BJ (cell line): ENCODE data around the gene RANBP10. TPM values are rescaled to one million over a fixed set of nuclear protein-coding genes. Genes with fewer than 3 reads are reported as not detected.
A peak's percentile ranks its signal among the peaks of the same experiment; 100 is the strongest.

ENCODE experiments used
- CTCF ChIA-PET: fragments of 350-600 bp; formaldehyde crosslinking; extraction: SDS; loops from one replicate; lab custom pipeline; 2021; ENCODE audit warnings: antibody characterized with exemption, inconsistent platforms; lab: Yijun Ruan, JAX
- POLR2A ChIA-PET: fragments of 300-600 bp; sonication (Branson Sonifier 250); formaldehyde crosslinking; extraction: SDS; loops from one replicate; lab custom pipeline; 2021; ENCODE audit warnings: antibody characterized with exemption; lab: Charles Lee
- DNase-seq: peaks from one replicate; pipeline ENCODE4 v3.0.0-alpha.2; 2011; ENCODE audit warnings: low read depth
- H3K27me3 ChIP-seq: 2 replicates; pipeline ENCODE4 v1.6.0; 2011; ENCODE audit warnings: low read length; ENCODE audit not compliant: control insufficient read depth, insufficient read depth
- H3K36me3 ChIP-seq: 2 replicates; pipeline ENCODE4 v1.5.1; 2011; ENCODE audit warnings: low read length; ENCODE audit not compliant: control insufficient read depth, insufficient read depth
- H3K4me3 ChIP-seq: 2 replicates; pipeline ENCODE4 v1.5.1; 2011; ENCODE audit warnings: low read depth, mild to moderate bottlenecking, control low read depth, low read length
- polyA plus RNA-seq: library from polyadenylated mRNA; depleted of rRNA; stranded (reverse); fragments of >200 nt; gene quantifications from 2 replicates; pipeline ENCODE4 v1.2.3, GENCODE V29; 2011
- TF ChIP-seq, protein P1 (sequence below): IDR thresholded peaks from 2 replicates; pipeline ENCODE4 v1.5.1; 2011; ENCODE audit warnings: low read depth, mild to moderate bottlenecking, control low read depth, inconsistent platforms, low read length, moderate library complexity; ENCODE audit not compliant: insufficient read depth

RANBP10 gene
- polyA plus RNA-seq, 1 experiment = 17.6 TPM

DNA sequence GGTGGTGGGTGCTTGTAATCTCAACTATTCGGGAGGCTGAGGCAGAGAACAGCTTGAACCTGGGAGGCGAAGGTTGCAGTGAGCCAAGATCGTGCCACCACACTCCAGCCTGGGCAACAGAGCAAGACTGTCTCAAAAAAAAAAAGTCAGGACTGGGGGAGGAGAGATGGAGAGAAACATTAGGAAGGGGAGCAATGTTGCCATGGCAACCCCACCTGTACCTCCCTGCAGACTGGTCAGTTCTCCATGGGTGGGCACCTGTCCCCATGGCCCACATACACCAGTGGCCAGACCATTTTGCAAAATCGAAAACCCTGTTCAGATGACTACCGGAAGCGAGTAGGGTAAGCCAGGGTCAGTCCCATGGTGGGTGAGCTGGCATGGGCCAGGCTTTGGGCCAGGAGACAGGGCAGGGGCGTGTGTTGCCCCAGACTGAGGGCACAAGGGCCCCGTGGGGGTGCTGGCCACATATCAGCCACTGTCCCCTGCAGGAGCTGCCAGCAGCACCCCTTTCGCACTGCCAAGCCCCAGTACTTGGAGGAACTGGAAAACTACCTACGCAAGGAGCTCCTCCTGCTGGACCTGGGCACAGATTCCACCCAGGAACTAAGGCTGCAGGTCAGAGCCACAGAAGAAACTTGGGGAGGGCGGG, 14.4 kb upstream of the RANBP10 start:
- ChIA-PET CTCF (interaction anchor here (1.4 to 1.5 kb wide), 2 partner anchors 63 to 108 kb away, joined by 4 to 5 read pairs; no protein-coding TSS in a partner anchor), POLR2A (no interaction called here)
- Histone ChIP-seq H3K36me3 (peaks cover 1% of the 10 kb centered on the region; the same call in 1 of the 2 replicates), H3K27me3 (no peaks in the 10 kb centered on the region), H3K4me3 (no peak overlapping the region)
- TF ChIP-seq, protein P1, sequence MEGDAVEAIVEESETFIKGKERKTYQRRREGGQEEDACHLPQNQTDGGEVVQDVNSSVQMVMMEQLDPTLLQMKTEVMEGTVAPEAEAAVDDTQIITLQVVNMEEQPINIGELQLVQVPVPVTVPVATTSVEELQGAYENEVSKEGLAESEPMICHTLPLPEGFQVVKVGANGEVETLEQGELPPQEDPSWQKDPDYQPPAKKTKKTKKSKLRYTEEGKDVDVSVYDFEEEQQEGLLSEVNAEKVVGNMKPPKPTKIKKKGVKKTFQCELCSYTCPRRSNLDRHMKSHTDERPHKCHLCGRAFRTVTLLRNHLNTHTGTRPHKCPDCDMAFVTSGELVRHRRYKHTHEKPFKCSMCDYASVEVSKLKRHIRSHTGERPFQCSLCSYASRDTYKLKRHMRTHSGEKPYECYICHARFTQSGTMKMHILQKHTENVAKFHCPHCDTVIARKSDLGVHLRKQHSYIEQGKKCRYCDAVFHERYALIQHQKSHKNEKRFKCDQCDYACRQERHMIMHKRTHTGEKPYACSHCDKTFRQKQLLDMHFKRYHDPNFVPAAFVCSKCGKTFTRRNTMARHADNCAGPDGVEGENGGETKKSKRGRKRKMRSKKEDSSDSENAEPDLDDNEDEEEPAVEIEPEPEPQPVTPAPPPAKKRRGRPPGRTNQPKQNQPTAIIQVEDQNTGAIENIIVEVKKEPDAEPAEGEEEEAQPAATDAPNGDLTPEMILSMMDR = no peak
- no peak for DNase-seq

DNA sequence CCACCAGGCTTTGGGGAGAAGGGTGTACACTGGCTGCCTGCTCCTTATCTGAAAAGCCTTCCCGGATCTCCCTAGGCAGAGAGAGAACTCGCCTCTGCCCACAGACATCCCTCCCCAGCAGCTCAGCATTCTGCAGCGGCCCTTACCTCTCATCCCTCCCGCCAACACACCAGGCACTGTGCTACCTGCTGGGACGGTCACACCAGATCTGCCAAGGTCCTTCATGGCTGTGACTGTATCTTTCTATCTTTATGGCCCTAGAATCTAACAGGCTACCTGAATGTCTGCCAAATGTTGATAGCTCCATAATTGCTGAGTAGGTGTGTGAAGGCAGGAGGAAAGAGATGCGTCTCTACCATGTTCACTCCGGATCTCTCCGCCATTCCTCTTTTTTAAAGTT, 8.2 kb upstream of the RANBP10 start:
- Histone ChIP-seq H3K27me3 (no peaks in the 10 kb centered on the region), H3K36me3 (no peaks in the 10 kb centered on the region), H3K4me3 (no peak overlapping the region)
- CTCF ChIA-PET = interaction anchor here (0.9 to 2.7 kb wide), 5 partner anchors 13 to 226 kb away, joined by 3 to 17 read pairs (median 4); no protein-coding TSS in a partner anchor
- no peak for DNase-seq
- TF ChIP-seq, protein P1 = no peak
- POLR2A ChIA-PET = no interaction called here

DNA sequence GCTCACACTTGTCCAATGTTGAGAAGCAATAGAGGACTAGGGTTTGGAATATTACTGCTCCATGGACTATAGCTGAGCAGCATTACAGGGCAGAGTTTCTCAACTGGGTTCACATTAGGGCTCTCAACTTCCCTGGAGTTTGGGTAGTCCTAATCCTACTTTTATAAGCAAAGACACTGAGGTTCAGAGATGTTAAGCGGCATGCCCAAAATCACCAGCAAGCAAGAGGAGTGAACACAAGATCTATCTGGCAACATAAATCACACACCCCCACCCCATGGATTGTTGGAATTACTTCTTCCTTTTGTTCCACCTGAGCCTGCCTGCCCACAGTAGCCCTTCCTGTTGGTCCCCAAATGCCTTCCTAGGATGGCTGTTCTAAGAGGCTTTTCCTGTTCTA, 5.5 kb upstream of the RANBP10 start:
- Histone ChIP-seq H3K27me3 (no peaks in the 10 kb centered on the region), H3K36me3 (no peaks in the 10 kb centered on the region), H3K4me3 (no peak overlapping the region)
- DNase-seq = no peak
- TF ChIP-seq, protein P1 = no peak
- POLR2A ChIA-PET = no interaction called here
- CTCF ChIA-PET = interaction anchor here (1.5 kb wide), 1 partner anchor 130 kb away, joined by 3 read pairs; no protein-coding TSS in a partner anchor

DNA sequence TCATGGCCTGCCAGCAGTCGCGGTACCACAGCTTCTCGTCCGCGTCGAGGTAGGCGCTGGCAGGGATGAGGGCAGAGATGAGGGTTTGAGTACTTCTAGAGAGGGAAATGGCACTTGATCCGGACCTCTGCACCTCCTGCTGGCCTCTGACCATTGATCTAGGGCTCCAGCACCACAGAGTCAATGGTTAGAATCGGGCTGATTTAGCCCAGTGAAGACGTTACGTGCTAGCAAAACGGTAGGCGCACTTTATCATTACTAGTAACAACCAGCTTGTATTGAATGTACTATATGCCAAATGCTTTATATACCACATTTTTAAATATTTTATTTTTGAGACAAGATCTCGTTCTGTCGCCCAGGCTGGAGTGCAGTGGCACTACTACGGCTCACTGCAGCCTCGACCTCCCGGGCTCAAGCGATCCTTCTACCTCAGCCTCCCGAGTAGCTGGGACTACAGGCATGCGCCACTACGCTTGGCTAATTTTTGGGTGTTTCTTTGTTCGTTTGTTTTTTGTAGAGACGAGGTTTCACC, 855 bp upstream of the RANBP10 start:
- no peak for DNase-seq
- ChIA-PET POLR2A (interaction anchor here (0.7 to 1.0 kb wide), 2 partner anchors 128 to 147 kb away, joined by 3 read pairs; partner anchors contain the start of gene ACD), CTCF (interaction anchor here (1.0 to 3.1 kb wide), 10 partner anchors 9 to 292 kb away, joined by 3 to 50 read pairs (median 5); partner anchors contain the start of genes C16orf86 and ENKD1)
- TF ChIP-seq, protein P1 = peak; percentile 28; the same call in 1 of the 2 replicates
- H3K4me3 ChIP-seq = peak overlapping the region; percentile 65
- H3K36me3 ChIP-seq = peaks cover 3% of the 10 kb centered on the region
- no peaks in the 10 kb centered on the region for H3K27me3 ChIP-seq
